Skeletal muscle tissue (tissue), 4 donors: ENCODE results near the gene PRODH. TPM values are rescaled to one million over a fixed set of nuclear protein-coding genes. Genes with fewer than 3 reads are reported as not detected.
"Not testable (repeated sequence)": the region's sequence is repeated elsewhere in the genome, so short reads cannot be mapped to it uniquely, and the experiment has no call there.

Experiments used
- H3K27ac ChIP-seq: one replicate; pipeline ENCODE4 v1.7.0; 2013; ENCODE audit warnings: mild to moderate bottlenecking, low read depth, low read length, inconsistent platforms
- H3K27me3 ChIP-seq, 3 donors: one replicate each; pipeline ENCODE4 v1.7.0; 2013; ENCODE audit warnings: low read length in 3 of 3; ENCODE audit not compliant: control insufficient read depth in 3 of 3, insufficient read depth in 3 of 3
- H3K36me3 ChIP-seq, 3 donors: one replicate each; pipeline ENCODE4 v1.7.0; 2013; ENCODE audit warnings: low read length in 3 of 3; ENCODE audit not compliant: control insufficient read depth in 3 of 3, insufficient read depth in 3 of 3
- H3K4me1 ChIP-seq, 3 donors: one replicate each; pipeline ENCODE4 v1.7.0; 2013; ENCODE audit warnings: low read length in 3 of 3, mild to moderate bottlenecking in 3 of 3; ENCODE audit not compliant: control insufficient read depth in 3 of 3, insufficient read depth in 3 of 3
- H3K4me3 ChIP-seq, 3 donors: one replicate each; pipeline ENCODE4 v1.7.0; 2013; ENCODE audit warnings: low read length in 3 of 3
- H3K9ac ChIP-seq, 3 donors: one replicate each; pipeline ENCODE4 v1.7.0; 2013; ENCODE audit warnings: low read length in 3 of 3, mild to moderate bottlenecking in 3 of 3, moderate library complexity in 2 of 3, low read depth in 1 of 3
- H3K9me3 ChIP-seq, 3 donors: one replicate each; pipeline ENCODE4 v1.7.0; 2013; ENCODE audit warnings: low read length in 3 of 3; ENCODE audit not compliant: control insufficient read depth in 3 of 3
- total RNA-seq: library from RNA; depleted of rRNA; stranded (reverse); fragments of >200 nt; gene quantifications from one replicate; pipeline ENCODE4 v1.2.3, GENCODE V29; 2014
- donor health status: Osteomylitis.

PRODH gene
- total RNA-seq, 1 donor from 2014 or later = 3.7 TPM

DNA sequence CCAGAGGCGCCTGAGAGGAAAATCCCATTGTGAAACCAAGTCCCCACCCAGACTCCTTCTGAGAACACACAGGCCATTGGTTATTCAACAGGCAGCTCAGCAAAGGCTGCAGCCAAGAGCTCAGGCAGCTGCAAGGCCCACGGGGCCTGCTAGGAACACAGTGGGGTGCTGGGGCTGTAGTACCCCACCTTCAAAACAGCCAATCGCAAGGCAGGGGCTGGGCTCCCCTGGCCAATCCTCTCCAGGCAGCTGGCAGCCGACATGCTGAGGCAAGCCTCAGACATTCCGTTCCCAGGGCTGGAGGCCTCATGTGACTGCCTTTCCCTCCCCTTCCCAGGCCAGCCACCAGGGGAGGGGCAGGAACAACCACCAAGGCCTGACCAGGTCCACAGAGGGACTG is 6.6 kb downstream of the PRODH start:
- no peak overlapping the region for H3K9ac ChIP-seq
- no peak overlapping the region for H3K27ac ChIP-seq

GRCh38 chr22:18927573-18927972 is 8.5 kb downstream of the PRODH start:
- Histone ChIP-seq H3K4me1 (no peaks in the 10 kb centered on the region), H3K9ac (no peak overlapping the region), H3K36me3 (no peaks in the 10 kb centered on the region), H3K4me3 (no peak overlapping the region), H3K9me3 (no peaks in the 10 kb centered on the region), H3K27ac (no peak overlapping the region), H3K27me3 (no peaks in the 10 kb centered on the region)

More for the DNA sequence above, 6.6 kb downstream of the PRODH start:
- Histone ChIP-seq H3K9me3 (no peaks in the 10 kb centered on the region), H3K27me3 (no peaks in the 10 kb centered on the region), H3K4me1 (no peaks in the 10 kb centered on the region), H3K36me3 (no peaks in the 10 kb centered on the region), H3K4me3 (no peak overlapping the region)

GRCh38 chr22:18927020-18927419 is 9.1 kb downstream of the PRODH start:
- no peak overlapping the region for H3K27ac ChIP-seq
- no peaks in the 10 kb centered on the region for H3K27me3 ChIP-seq
- H3K4me3 ChIP-seq = no peak overlapping the region
- no peaks in the 10 kb centered on the region for H3K9me3 ChIP-seq
- no peak overlapping the region for H3K9ac ChIP-seq
- no peaks in the 10 kb centered on the region for H3K36me3 ChIP-seq
- H3K4me1 ChIP-seq = no peaks in the 10 kb centered on the region

- Histone ChIP-seq H3K36me3 (no peaks in the 10 kb centered on the region), H3K27me3 (no peaks in the 10 kb centered on the region), H3K9me3 (no peaks in the 10 kb centered on the region)
These were observed 10.6 kb downstream of the PRODH start for GRCh38 chr22:18925368-18926064.

GRCh38 chr22:18920257-18920902 is 15.7 kb downstream of the PRODH start:
- not testable (repeated sequence) for H3K27ac ChIP-seq, H3K9me3 ChIP-seq, H3K4me1 ChIP-seq, H3K27me3 ChIP-seq, H3K4me3 ChIP-seq, H3K36me3 ChIP-seq, H3K9ac ChIP-seq

More at GRCh38 chr22:18925368-18926064, 10.6 kb downstream of the PRODH start:
- H3K4me3 ChIP-seq = no peak overlapping the region
- no peak overlapping the region for H3K9ac ChIP-seq
- H3K4me1 ChIP-seq = no peaks in the 10 kb centered on the region
- no peak overlapping the region for H3K27ac ChIP-seq

- H3K9ac ChIP-seq, H3K4me3 ChIP-seq, H3K4me1 ChIP-seq, H3K36me3 ChIP-seq, H3K27ac ChIP-seq, H3K9me3 ChIP-seq, H3K27me3 ChIP-seq: not testable (repeated sequence)
These were observed 18.3 kb downstream of the PRODH start for GRCh38 chr22:18917818-18918217.

DNA sequence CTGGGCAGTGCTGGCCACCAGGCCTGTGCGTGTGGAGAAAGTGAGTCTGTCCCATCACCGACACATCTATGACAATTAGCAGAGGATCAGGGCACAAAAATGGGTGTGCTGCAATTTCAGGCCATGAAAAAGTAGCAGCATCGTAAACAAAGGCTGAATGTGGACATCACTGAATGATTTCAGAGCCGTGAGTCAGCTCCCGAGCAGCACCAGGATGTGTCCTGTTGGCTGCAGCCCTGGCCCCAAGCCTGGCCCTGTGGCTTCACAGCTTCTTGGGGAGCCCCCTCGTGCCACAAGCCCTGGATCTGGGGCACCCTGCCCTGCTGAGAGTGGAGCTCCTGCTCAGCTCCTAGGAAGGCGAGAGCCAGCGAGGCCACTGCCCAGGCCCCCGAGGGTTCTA is 20.5 kb downstream of the PRODH start:
- H3K27ac ChIP-seq, H3K27me3 ChIP-seq, H3K4me1 ChIP-seq, H3K36me3 ChIP-seq, H3K4me3 ChIP-seq, H3K9me3 ChIP-seq, H3K9ac ChIP-seq: not testable (repeated sequence)

DNA sequence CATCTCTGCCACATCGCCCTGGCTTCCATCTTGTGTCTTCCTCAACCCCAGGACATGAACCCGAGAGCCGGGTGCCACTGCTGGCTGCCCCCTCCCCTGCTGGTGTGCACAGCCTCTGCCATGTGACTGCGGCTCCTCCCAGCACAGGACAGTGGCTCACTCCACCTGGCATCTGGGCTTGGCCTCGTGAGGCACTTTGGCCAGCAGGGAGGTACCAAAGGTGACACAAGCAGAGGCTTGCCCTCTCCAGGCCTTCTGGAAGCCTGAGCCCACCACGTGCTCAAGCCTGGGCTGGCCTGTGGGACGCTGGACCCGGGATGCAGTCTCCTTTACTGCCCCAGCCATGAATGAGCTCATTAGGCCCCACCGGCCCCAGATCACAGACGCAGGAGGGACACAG is 21.5 kb downstream of the PRODH start:
- not testable (repeated sequence) for H3K9me3 ChIP-seq, H3K4me3 ChIP-seq, H3K4me1 ChIP-seq, H3K36me3 ChIP-seq, H3K9ac ChIP-seq, H3K27me3 ChIP-seq, H3K27ac ChIP-seq

DNA sequence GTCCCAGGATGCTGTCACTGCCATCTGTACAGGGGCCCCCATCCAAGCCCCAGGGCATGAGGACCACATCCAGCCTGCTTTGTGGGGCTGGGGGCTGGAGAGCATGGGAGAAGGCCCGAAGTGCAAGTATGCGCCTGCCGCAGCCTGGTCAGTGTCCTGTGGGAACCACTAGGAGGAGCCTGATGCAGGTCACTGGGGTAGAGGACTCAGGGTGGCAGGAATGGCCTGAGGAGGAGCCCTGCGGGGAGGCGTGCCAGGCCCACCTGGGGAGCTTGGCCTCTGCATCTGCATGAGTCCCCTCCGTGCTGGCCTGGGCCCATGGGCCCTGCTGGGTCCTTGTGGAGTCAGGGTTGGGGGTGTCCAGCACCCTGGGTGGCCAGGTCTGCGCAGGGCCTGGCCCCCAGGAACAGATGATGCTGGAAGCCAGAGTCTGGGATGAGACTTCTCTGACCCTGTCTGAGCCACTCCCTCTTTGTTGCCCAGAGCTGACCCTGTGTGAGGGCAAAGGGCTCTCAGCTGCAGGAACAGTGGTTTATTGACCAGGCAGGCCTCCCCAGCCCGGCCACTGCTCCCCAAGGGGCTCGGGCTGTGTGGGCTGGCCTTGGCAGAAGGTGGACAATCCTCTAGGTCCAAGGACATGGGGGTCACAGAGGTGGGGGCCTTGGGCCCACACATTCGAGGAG is 23.7 kb downstream of the PRODH start:
- H3K27ac ChIP-seq, H3K27me3 ChIP-seq, H3K36me3 ChIP-seq, H3K4me1 ChIP-seq, H3K9me3 ChIP-seq, H3K9ac ChIP-seq, H3K4me3 ChIP-seq: not testable (repeated sequence)

- not testable (repeated sequence) for H3K27ac ChIP-seq, H3K36me3 ChIP-seq, H3K27me3 ChIP-seq, H3K4me3 ChIP-seq, H3K9me3 ChIP-seq, H3K9ac ChIP-seq, H3K4me1 ChIP-seq
These were observed 24.6 kb downstream of the PRODH start for GRCh38 chr22:18911535-18911934.
